ENCODE measurements around the gene OSBPL6.

Gene OSBPL6

GRCh38 chr2:178385595-178386148, 191.4 kb downstream of the OSBPL6 start:
- no peak overlapping the region for H3K4me3 ChIP-seq (ENCODE audit: low read depth, low read length)
- no peak overlapping the region for H3K4me2 ChIP-seq (ENCODE audit: low read length)
- DNase-seq: peak in 1 of 2 donors; percentile 55
- H4K12ac ChIP-seq (ENCODE audit: low read depth, low read length): no peak overlapping the region
- no peak overlapping the region for H2BK120ac ChIP-seq (ENCODE audit: insufficient read depth, low read length, poor library complexity)
- no peaks in the 10 kb centered on the region for H3K27me3 ChIP-seq (ENCODE audit: insufficient read depth, low read length)
- H4K91ac ChIP-seq (ENCODE audit: low read depth, low read length): no peak overlapping the region
- no CpG with 5 or more reads among the region's 4 CpGs for WGBS (ENCODE audit: extremely low coverage, insufficient coverage, insufficient read length)
- H3K36me3 ChIP-seq (ENCODE audit: control insufficient read depth in 1 of 2, insufficient read depth in 2 of 2, low read length in 2 of 2): no peaks in the 10 kb centered on the region
- no peaks in the 10 kb centered on the region for H3K9me3 ChIP-seq (ENCODE audit: insufficient read depth, low read depth, low read length)
- no peak overlapping the region for H3K27ac ChIP-seq (ENCODE audit: low read depth, low read length)
- H3K79me2 ChIP-seq (ENCODE audit: control insufficient read depth, insufficient read depth, low read length, poor library complexity): no peaks in the 10 kb centered on the region
- H3K23ac ChIP-seq (ENCODE audit: low read length): no peak overlapping the region
- H2BK12ac ChIP-seq (ENCODE audit: low read length): no peak overlapping the region
- H2AK5ac ChIP-seq (ENCODE audit: low read length): no peak overlapping the region
- H3K4me1 ChIP-seq (ENCODE audit: control insufficient read depth in 1 of 2, insufficient read depth in 2 of 2, low read length in 2 of 2): peaks cover 0 to 4% of the 10 kb centered on the region in 2 experiments
- no peak overlapping the region for H4K8ac ChIP-seq (ENCODE audit: low read depth, low read length)
- H3K18ac ChIP-seq (ENCODE audit: low read length): no peak overlapping the region
- H2BK5ac ChIP-seq (ENCODE audit: low read depth, low read length, poor library complexity): no peak overlapping the region
- H2AFZ ChIP-seq (ENCODE audit: insufficient read depth, low read length, poor library complexity): no peak overlapping the region
- H3K14ac ChIP-seq (ENCODE audit: low read length): no peak overlapping the region
- no peaks in the 10 kb centered on the region for H3K79me1 ChIP-seq (ENCODE audit: low read length)
- H3K9ac ChIP-seq (ENCODE audit: low read length): no peak overlapping the region
- H3K4ac ChIP-seq (ENCODE audit: low read depth, low read length): no peak overlapping the region

GRCh38 chr2:178386986-178387597, 192.8 kb downstream of the OSBPL6 start:
- Histone ChIP-seq H3K9me3 (ENCODE audit: insufficient read depth, low read depth, low read length) (no peaks in the 10 kb centered on the region), H3K27me3 (ENCODE audit: insufficient read depth, low read length) (no peaks in the 10 kb centered on the region), H3K4me1 (ENCODE audit: control insufficient read depth in 1 of 2, insufficient read depth in 2 of 2, low read length in 2 of 2) (peaks cover 0 to 4% of the 10 kb centered on the region in 2 experiments), H4K8ac (ENCODE audit: low read depth, low read length) (no peak overlapping the region), H3K36me3 (ENCODE audit: control insufficient read depth in 1 of 2, insufficient read depth in 2 of 2, low read length in 2 of 2) (no peaks in the 10 kb centered on the region), H3K4me3 (ENCODE audit: low read depth, low read length) (no peak overlapping the region), H3K14ac (ENCODE audit: low read length) (no peak overlapping the region), H3K27ac (ENCODE audit: low read depth, low read length) (no peak overlapping the region), H3K79me1 (ENCODE audit: low read length) (no peaks in the 10 kb centered on the region), H4K91ac (ENCODE audit: low read depth, low read length) (no peak overlapping the region), H3K4ac (ENCODE audit: low read depth, low read length) (no peak overlapping the region), H2AFZ (ENCODE audit: insufficient read depth, low read length, poor library complexity) (no peak overlapping the region), H3K4me2 (ENCODE audit: low read length) (no peak overlapping the region), H2BK5ac (ENCODE audit: low read depth, low read length, poor library complexity) (no peak overlapping the region), H2AK5ac (ENCODE audit: low read length) (no peak overlapping the region), H2BK12ac (ENCODE audit: low read length) (no peak overlapping the region), H3K23ac (ENCODE audit: low read length) (no peak overlapping the region), H3K79me2 (ENCODE audit: control insufficient read depth, insufficient read depth, low read length, poor library complexity) (no peaks in the 10 kb centered on the region), H4K12ac (ENCODE audit: low read depth, low read length) (no peak overlapping the region), H3K9ac (ENCODE audit: low read length) (no peak overlapping the region), H2BK120ac (ENCODE audit: insufficient read depth, low read length, poor library complexity) (no peak overlapping the region), H3K18ac (ENCODE audit: low read length) (no peak overlapping the region)
- DNase-seq: no peak
- no CpG with 5 or more reads among the region's 1 CpG for WGBS (ENCODE audit: extremely low coverage, insufficient coverage, insufficient read length)

- no CpG with 5 or more reads among the region's 7 CpGs for WGBS (ENCODE audit: extremely low coverage, insufficient coverage, insufficient read length)
- Histone ChIP-seq H3K27me3 (ENCODE audit: insufficient read depth, low read length) (no peaks in the 10 kb centered on the region), H3K9me3 (ENCODE audit: insufficient read depth, low read depth, low read length) (no peaks in the 10 kb centered on the region), H3K79me1 (ENCODE audit: low read length) (no peaks in the 10 kb centered on the region), H3K27ac (ENCODE audit: low read depth, low read length) (no peak overlapping the region), H4K12ac (ENCODE audit: low read depth, low read length) (no peak overlapping the region), H2AK5ac (ENCODE audit: low read length) (no peak overlapping the region), H2BK120ac (ENCODE audit: insufficient read depth, low read length, poor library complexity) (no peak overlapping the region), H4K8ac (ENCODE audit: low read depth, low read length) (no peak overlapping the region), H2BK5ac (ENCODE audit: low read depth, low read length, poor library complexity) (no peak overlapping the region), H3K79me2 (ENCODE audit: control insufficient read depth, insufficient read depth, low read length, poor library complexity) (no peaks in the 10 kb centered on the region), H3K23ac (ENCODE audit: low read length) (no peak overlapping the region), H2AFZ (ENCODE audit: insufficient read depth, low read length, poor library complexity) (no peak overlapping the region), H3K36me3 (ENCODE audit: control insufficient read depth in 1 of 2, insufficient read depth in 2 of 2, low read length in 2 of 2) (no peaks in the 10 kb centered on the region), H3K18ac (ENCODE audit: low read length) (no peak overlapping the region), H3K4ac (ENCODE audit: low read depth, low read length) (no peak overlapping the region), H2BK12ac (ENCODE audit: low read length) (no peak overlapping the region), H3K4me1 (ENCODE audit: control insufficient read depth in 1 of 2, insufficient read depth in 2 of 2, low read length in 2 of 2) (peaks cover 0 to 4% of the 10 kb centered on the region in 2 experiments), H4K91ac (ENCODE audit: low read depth, low read length) (no peak overlapping the region), H3K9ac (ENCODE audit: low read length) (no peak overlapping the region), H3K4me3 (ENCODE audit: low read depth, low read length) (no peak overlapping the region), H3K4me2 (ENCODE audit: low read length) (no peak overlapping the region), H3K14ac (ENCODE audit: low read length) (no peak overlapping the region)
- no peak for DNase-seq
Measured at GRCh38 chr2:178388287-178388686, 194.0 kb downstream of the OSBPL6 start.

- Histone ChIP-seq H3K4me2 (ENCODE audit: low read length) (no peak overlapping the region), H3K79me2 (ENCODE audit: control insufficient read depth, insufficient read depth, low read length, poor library complexity) (no peaks in the 10 kb centered on the region), H4K8ac (ENCODE audit: low read depth, low read length) (no peak overlapping the region), H2AK5ac (ENCODE audit: low read length) (no peak overlapping the region), H3K27ac (ENCODE audit: low read depth, low read length) (no peak overlapping the region), H2BK120ac (ENCODE audit: insufficient read depth, low read length, poor library complexity) (no peak overlapping the region), H3K79me1 (ENCODE audit: low read length) (no peaks in the 10 kb centered on the region), H3K9me3 (ENCODE audit: insufficient read depth, low read depth, low read length) (no peaks in the 10 kb centered on the region), H4K91ac (ENCODE audit: low read depth, low read length) (no peak overlapping the region), H3K4me3 (ENCODE audit: low read depth, low read length) (no peak overlapping the region), H3K36me3 (ENCODE audit: control insufficient read depth in 1 of 2, insufficient read depth in 2 of 2, low read length in 2 of 2) (no peaks in the 10 kb centered on the region), H3K18ac (ENCODE audit: low read length) (no peak overlapping the region), H2BK12ac (ENCODE audit: low read length) (no peak overlapping the region), H3K4me1 (ENCODE audit: control insufficient read depth in 1 of 2, insufficient read depth in 2 of 2, low read length in 2 of 2) (peaks cover 0 to 4% of the 10 kb centered on the region in 2 experiments), H3K14ac (ENCODE audit: low read length) (no peak overlapping the region), H3K23ac (ENCODE audit: low read length) (no peak overlapping the region), H2BK5ac (ENCODE audit: low read depth, low read length, poor library complexity) (no peak overlapping the region), H4K12ac (ENCODE audit: low read depth, low read length) (no peak overlapping the region), H3K9ac (ENCODE audit: low read length) (no peak overlapping the region), H3K27me3 (ENCODE audit: insufficient read depth, low read length) (no peaks in the 10 kb centered on the region), H3K4ac (ENCODE audit: low read depth, low read length) (no peak overlapping the region), H2AFZ (ENCODE audit: insufficient read depth, low read length, poor library complexity) (no peak overlapping the region)
- DNase-seq: no peak
- WGBS (ENCODE audit: extremely low coverage, insufficient coverage, insufficient read length): no CpG with 5 or more reads among the region's 4 CpGs
Measured at GRCh38 chr2:178391701-178392100, 197.4 kb downstream of the OSBPL6 start.

Measured in trophoblast cell (in vitro differentiated cells and primary cell).